ENCODE data around the gene BDH2.

Gene BDH2

GRCh38 chr4:103079621-103080020 is 20.0 kb downstream of the BDH2 start:
- no peak for DNase-seq

GRCh38 chr4:103076747-103077347 is 22.8 kb downstream of the BDH2 start, which contains the start of gene SLC9B2:
Gene SLC9B2, minus strand, starts transcription at chr4:103076761. Its CDS starts 9,211 bp downstream, at chr4:103067550.
- DNase-seq, result peak in 1 of 2 experiments; percentile 33

GRCh38 chr4:103075894-103076746 is 23.5 kb downstream of the BDH2 start:
- DNase-seq, result peak; percentile 27 to 66

- no peak for DNase-seq
Measured at GRCh38 chr4:103075435-103075893, 24.2 kb downstream of the BDH2 start.

GRCh38 chr4:103074744-103075434 is 24.7 kb downstream of the BDH2 start:
- DNase-seq, result no peak

GRCh38 chr4:103073792-103074438 is 25.7 kb downstream of the BDH2 start:
- no peak for DNase-seq

GRCh38 chr4:103067841-103068547 is 31.6 kb downstream of the BDH2 start:
- no peak for DNase-seq

GRCh38 chr4:103060453-103061148 is 39.0 kb downstream of the BDH2 start:
- no peak for DNase-seq

- no peak for DNase-seq
Measured at GRCh38 chr4:103054030-103054429, 45.6 kb downstream of the BDH2 start.

- DNase-seq, result no peak
Measured at GRCh38 chr4:103052779-103053178, 46.9 kb downstream of the BDH2 start.

- no peak for DNase-seq
Measured at GRCh38 chr4:103052145-103052544, 47.5 kb downstream of the BDH2 start.

- no peak for DNase-seq
Measured at GRCh38 chr4:103050736-103051436, 48.7 kb downstream of the BDH2 start.

GRCh38 chr4:103046416-103047290 is 53.0 kb downstream of the BDH2 start:
- peak in 1 of 2 experiments; percentile 46 for DNase-seq

- DNase-seq, result no peak
Measured at GRCh38 chr4:103044183-103044582, 55.5 kb downstream of the BDH2 start.

GRCh38 chr4:103036169-103036568 is 63.5 kb downstream of the BDH2 start:
- no peak for DNase-seq

- DNase-seq, result no peak
Measured at GRCh38 chr4:103032574-103032973, 67.1 kb downstream of the BDH2 start.

- DNase-seq, result no peak
Measured at GRCh38 chr4:103030791-103031190, 68.8 kb downstream of the BDH2 start.

- no peak for DNase-seq
Measured at GRCh38 chr4:103029300-103029699, 70.3 kb downstream of the BDH2 start.

All from NCI-H446 (cell line).